Measurements from ENCODE around the gene RBM12. TPM values are rescaled to one million over a fixed set of nuclear protein-coding genes. Genes with fewer than 3 reads are reported as not detected.

Gene RBM12
- total RNA-seq, 6 experiments from 2014 or later: 61.5 to 85.3 (median 78.7) TPM

DNA sequence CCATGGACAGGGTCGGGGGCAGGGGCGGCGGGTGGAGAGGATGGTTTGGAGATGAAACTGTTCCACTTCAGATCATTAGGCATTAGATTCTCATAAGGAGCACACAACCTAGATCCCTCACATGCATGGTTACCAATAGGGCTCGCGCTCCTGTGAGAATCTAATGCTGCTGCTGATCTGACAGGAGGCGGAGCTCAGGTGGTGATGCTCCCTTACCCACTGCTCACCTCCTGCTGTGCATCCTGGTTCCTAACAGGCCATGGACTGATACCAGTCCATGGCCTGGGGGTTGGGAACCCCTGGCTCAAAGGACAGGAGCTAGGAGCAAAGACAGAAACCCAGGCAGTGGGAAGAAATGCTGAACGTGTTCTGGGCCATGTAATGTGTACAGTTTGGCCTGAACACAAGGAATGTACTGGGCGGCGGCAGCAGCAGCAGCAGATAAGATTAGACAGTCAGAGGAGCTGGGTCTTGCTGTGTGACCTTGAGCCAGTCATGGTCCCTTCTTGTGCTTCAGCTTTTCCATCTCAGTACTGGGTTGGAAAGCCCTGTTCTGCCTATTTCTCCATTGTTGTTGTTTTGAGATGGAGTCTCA lies 53.8 kb downstream of the RBM12 start:
- no peak for DNase-seq
- Mint-ChIP-seq H3K36me3 (ENCODE audit: low read depth) (no peaks in the 10 kb centered on the region), H3K4me3 (no peak overlapping the region), H3K27me3 (ENCODE audit: insufficient read depth) (no peaks in the 10 kb centered on the region; the same call in 1 of the 2 replicates), H3K27ac (no peak overlapping the region), H3K4me1 (ENCODE audit: low read depth) (peaks cover 10% of the 10 kb centered on the region; the same call in 1 of the 2 replicates), H3K9me3 (no peaks in the 10 kb centered on the region)
- TF ChIP-seq, protein P1, sequence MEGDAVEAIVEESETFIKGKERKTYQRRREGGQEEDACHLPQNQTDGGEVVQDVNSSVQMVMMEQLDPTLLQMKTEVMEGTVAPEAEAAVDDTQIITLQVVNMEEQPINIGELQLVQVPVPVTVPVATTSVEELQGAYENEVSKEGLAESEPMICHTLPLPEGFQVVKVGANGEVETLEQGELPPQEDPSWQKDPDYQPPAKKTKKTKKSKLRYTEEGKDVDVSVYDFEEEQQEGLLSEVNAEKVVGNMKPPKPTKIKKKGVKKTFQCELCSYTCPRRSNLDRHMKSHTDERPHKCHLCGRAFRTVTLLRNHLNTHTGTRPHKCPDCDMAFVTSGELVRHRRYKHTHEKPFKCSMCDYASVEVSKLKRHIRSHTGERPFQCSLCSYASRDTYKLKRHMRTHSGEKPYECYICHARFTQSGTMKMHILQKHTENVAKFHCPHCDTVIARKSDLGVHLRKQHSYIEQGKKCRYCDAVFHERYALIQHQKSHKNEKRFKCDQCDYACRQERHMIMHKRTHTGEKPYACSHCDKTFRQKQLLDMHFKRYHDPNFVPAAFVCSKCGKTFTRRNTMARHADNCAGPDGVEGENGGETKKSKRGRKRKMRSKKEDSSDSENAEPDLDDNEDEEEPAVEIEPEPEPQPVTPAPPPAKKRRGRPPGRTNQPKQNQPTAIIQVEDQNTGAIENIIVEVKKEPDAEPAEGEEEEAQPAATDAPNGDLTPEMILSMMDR (IDR thresholded peaks at IDR 0.05): no peak

DNA sequence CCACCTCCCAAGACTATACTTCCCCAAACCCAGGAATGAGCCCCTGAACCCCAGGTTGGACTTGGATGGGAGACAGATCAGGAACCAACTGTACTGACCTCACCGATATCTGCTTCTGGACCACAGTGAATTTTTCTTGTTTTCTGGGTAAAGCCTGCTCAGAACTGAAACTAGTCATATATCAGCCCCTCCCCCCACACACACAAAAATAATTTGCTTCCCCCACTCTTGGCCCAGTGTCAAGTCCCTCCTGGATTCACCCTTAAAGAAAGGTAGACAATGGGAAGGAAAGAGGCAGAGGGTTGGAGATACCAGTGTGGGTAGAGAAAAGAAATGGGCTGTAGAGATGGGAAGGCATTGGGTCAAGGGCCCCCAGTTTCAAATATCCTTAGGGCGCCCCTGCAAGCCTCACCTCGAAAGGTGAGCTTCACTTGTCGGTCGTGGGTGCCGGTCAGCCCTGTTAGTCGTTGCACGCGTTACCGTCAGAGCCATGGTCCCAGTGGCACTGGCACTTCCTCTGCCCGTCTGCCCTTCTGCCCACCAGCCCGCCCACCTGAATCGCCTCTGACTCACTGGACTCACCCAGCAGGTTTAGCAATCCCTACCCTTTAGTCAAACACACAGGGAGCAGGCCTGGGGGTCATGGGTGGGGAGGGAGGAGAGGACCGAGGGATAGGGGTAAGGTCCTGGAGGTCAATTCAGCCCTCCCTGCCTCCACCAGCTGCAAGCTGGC lies 57.5 kb downstream of the RBM12 start:
- Mint-ChIP-seq H3K27ac (no peak overlapping the region), H3K36me3 (ENCODE audit: low read depth) (no peaks in the 10 kb centered on the region), H3K4me1 (ENCODE audit: low read depth) (peaks cover 6% of the 10 kb centered on the region; the same call in 1 of the 2 replicates), H3K4me3 (no peak overlapping the region), H3K9me3 (no peaks in the 10 kb centered on the region), H3K27me3 (ENCODE audit: insufficient read depth) (peaks cover 13% of the 10 kb centered on the region)
- no peak for DNase-seq
- TF ChIP-seq, protein P1 (IDR thresholded peaks at IDR 0.05): no peak

DNA sequence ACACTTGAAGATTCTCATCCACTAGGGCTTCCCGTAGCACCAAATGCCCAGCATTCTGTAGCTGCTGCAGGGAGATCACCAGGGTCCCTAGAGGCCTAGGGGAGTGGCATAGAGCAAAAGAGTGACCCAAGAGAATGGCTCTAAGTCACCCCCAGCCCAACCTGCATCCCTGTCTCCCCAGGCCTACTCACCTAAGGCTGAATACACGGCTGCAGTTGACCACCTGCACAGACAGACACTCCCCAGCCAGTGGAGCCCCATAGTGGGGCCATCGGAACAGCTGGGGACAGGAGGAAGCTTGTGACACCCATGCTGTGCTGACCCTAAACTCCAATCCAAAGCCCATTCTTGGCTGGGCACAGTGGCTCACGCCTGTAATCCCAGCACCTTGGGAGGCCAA lies 58.6 kb downstream of the RBM12 start:
- peaks cover 6% of the 10 kb centered on the region; the same call in 1 of the 2 replicates for H3K4me1 Mint-ChIP-seq (ENCODE audit: low read depth)
- H3K27ac Mint-ChIP-seq: no peak overlapping the region
- no peaks in the 10 kb centered on the region for H3K36me3 Mint-ChIP-seq (ENCODE audit: low read depth)
- no peak overlapping the region for H3K4me3 Mint-ChIP-seq
- DNase-seq: no peak
- H3K9me3 Mint-ChIP-seq: no peaks in the 10 kb centered on the region
- peaks cover 16% of the 10 kb centered on the region for H3K27me3 Mint-ChIP-seq (ENCODE audit: insufficient read depth)
- TF ChIP-seq, protein P1 (IDR thresholded peaks at IDR 0.05): no peak

DNA sequence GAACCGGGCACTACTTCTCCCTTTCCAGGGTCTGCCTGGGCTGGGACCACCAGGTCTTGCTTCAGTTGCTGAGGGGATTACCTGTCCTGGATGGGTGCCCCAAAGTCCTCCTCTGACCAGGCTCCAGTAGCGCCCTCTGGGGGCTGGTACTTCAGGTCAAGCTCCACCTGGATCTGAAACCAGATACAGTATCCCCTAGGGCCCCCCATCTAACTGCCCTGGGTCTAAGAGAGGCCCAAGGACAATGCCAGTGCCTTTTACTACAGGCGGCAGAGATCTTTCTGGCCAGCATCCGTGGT lies 60.3 kb downstream of the RBM12 start:
- DNase-seq: no peak
- Mint-ChIP-seq H3K9me3 (no peaks in the 10 kb centered on the region), H3K4me1 (ENCODE audit: low read depth) (peaks cover 6% of the 10 kb centered on the region; the same call in 1 of the 2 replicates), H3K4me3 (no peak overlapping the region), H3K27ac (no peak overlapping the region), H3K27me3 (ENCODE audit: insufficient read depth) (peaks cover 29% of the 10 kb centered on the region), H3K36me3 (ENCODE audit: low read depth) (no peaks in the 10 kb centered on the region)
- TF ChIP-seq, protein P1 (IDR thresholded peaks at IDR 0.05): peak; percentile 69

DNA sequence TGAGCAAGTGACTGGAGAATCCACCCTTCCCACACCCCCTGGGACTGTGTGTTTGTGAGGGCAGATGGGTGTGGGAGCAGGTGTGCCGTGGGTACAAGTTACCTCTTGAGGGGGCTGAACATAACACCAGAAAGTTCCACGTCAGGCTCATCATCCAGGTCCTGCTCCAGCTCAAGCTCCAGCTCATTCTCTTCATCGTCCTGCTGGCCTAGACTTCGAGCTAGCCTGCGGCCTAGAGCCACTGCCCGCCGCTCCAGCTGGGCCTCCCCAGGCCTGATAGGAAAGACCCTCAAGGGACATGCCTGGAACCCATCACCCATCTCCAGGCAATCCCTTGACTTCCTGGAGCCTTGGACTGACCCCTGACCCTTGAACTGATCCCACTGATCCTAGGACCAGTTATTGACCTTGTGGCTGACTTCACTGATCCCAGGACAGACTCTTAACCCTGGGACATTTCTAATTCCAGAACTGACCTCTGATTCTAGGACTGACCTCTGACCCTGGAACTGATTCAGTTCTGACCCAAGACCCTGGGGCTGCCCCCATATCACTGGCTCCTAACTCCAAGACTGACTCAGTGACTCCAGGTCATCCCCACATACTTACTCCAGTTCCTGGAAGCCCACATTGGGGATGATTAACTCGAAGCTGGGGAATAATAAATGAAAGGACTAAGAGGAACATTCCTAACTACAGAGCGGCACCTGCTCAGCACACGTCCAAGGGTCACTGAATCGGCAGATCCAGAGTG lies 60.8 kb downstream of the RBM12 start:
- H3K27me3 Mint-ChIP-seq (ENCODE audit: insufficient read depth): peaks cover 29% of the 10 kb centered on the region
- H3K4me1 Mint-ChIP-seq (ENCODE audit: low read depth): peaks cover 6% of the 10 kb centered on the region; the same call in 1 of the 2 replicates
- TF ChIP-seq, protein P1 (IDR thresholded peaks at IDR 0.05): no peak
- no peaks in the 10 kb centered on the region for H3K36me3 Mint-ChIP-seq (ENCODE audit: low read depth)
- H3K9me3 Mint-ChIP-seq: no peaks in the 10 kb centered on the region
- no peak for DNase-seq
- H3K4me3 Mint-ChIP-seq: no peak overlapping the region
- H3K27ac Mint-ChIP-seq: no peak overlapping the region
